HCT116 (cell line): ENCODE measurements around the gene MAP2K6. TPM values are rescaled to one million over a fixed set of nuclear protein-coding genes. Genes with fewer than 3 reads are reported as not detected.

Source experiments
- ATAC-seq: fragments of 200-7000 bp; cut with Tn5 transposase; 2 replicates; pipeline ENCODE4 v1.9.1; 2020; ENCODE audit warnings: mild to moderate bottlenecking, moderate library complexity
- BruUV-seq: library from RNA; stranded (reverse); fragments of 400-500 nt; replicated peaks from 2 replicates; lab custom pipeline; 2021; lab: Mats Ljungman, UMichigan
- CTCF ChIA-PET: fragments of 300-600 bp; sonication (Branson Sonifier 250); formaldehyde crosslinking; loops from one replicate; lab custom pipeline; 2021; ENCODE audit warnings: antibody characterized with exemption; lab: Charles Lee
- POLR2A ChIA-PET: fragments of 300-600, 350-600 bp; sonication (Branson Sonifier 250); formaldehyde crosslinking; loops from one replicate; lab custom pipeline; 2021; ENCODE audit warnings: antibody characterized with exemption; lab: Charles Lee
- RAD21 ChIA-PET, 2 experiments: fragments of 300-600 bp; sonication (Branson Sonifier 250); formaldehyde crosslinking; loops; one replicate each; lab custom pipeline; 2023; ENCODE audit warnings: low total read pairs in 2 of 2; ENCODE audit not compliant: uncharacterized antibody in 2 of 2, unreplicated experiment in 2 of 2, low non-redundant PET in 1 of 2; lab: Charles Lee
- DNase-seq: peaks from one replicate; pipeline ENCODE4 v3.0.0-alpha.2; 2010; ENCODE audit warnings: low read depth, low spot score
- H2AFZ ChIP-seq: fragments of 200-600 bp; shearing (Covaris generic), sonication (generic); 2 replicates; pipeline ENCODE4 v1.6.1; 2017; ENCODE audit warnings: low read depth, mixed run types, mixed read lengths, antibody characterized with exemption, low read length; ENCODE audit not compliant: poor library complexity, severe bottlenecking
- H3K27ac ChIP-seq: 2 replicates; pipeline ENCODE4 v1.5.1; 2012; ENCODE audit warnings: low read depth, low read length
- H3K27me3 ChIP-seq: fragments of 200-600 bp; sonication (generic); 2 replicates; pipeline ENCODE4 v1.6.1; 2016; ENCODE audit warnings: mixed run types, low read length, mixed read lengths; ENCODE audit not compliant: insufficient read depth
- H3K36me3 ChIP-seq, 2 experiments: fragments of 200-500 bp in 1 of 2; fragments of 200-600 bp in 1 of 2; sonication (Bioruptor generic) in 1 of 2; sonication (generic) in 1 of 2; 2 replicates each; pipeline versions ENCODE4 v1.5.1 to v1.6.1; 2014 to 2016; ENCODE audit warnings: low read length in 2 of 2, inconsistent platforms in 1 of 2, mixed read lengths in 1 of 2, mixed run types in 1 of 2; ENCODE audit not compliant: insufficient read depth in 2 of 2, control insufficient read depth in 1 of 2
- H3K4me1 ChIP-seq, 2 experiments: fragments of 200-600 bp in 1 of 2; sonication (generic) in 1 of 2; 2 replicates each; pipeline versions ENCODE4 v1.5.1 to v1.6.1; 2012 to 2017; ENCODE audit warnings: low read length in 2 of 2, inconsistent platforms in 1 of 2, mild to moderate bottlenecking in 1 of 2, mixed read lengths in 1 of 2, mixed run types in 1 of 2, moderate library complexity in 1 of 2; ENCODE audit not compliant: insufficient read depth in 2 of 2, control insufficient read depth in 1 of 2
- H3K4me2 ChIP-seq: fragments of 200-600 bp; sonication (generic); 2 replicates; pipeline ENCODE4 v1.6.1; 2017; ENCODE audit warnings: mixed run types, low read length, mixed read lengths
- H3K4me3 ChIP-seq, 2 experiments: fragments of 200-600 bp in 1 of 2; sonication (generic) in 1 of 2; replicated peaks in 1 of 2; 2 replicates each; pipeline ENCODE4 v1.5.1; 2011 to 2016; ENCODE audit warnings: low read length in 2 of 2, control low read depth in 1 of 2, low read depth in 1 of 2, mild to moderate bottlenecking in 1 of 2, mixed read lengths in 1 of 2, mixed run types in 1 of 2
- H3K79me2 ChIP-seq: fragments of 200-600 bp; sonication (generic); 2 replicates; pipeline ENCODE4 v1.6.1; 2017; ENCODE audit warnings: mild to moderate bottlenecking, mixed run types, low read length, moderate library complexity, mixed read lengths; ENCODE audit not compliant: insufficient read depth
- H3K9ac ChIP-seq: fragments of 200-600 bp; sonication (generic); 2 replicates; pipeline ENCODE4 v1.6.1; 2016; ENCODE audit warnings: low read length, mixed read lengths
- H3K9me2 ChIP-seq: fragments of 200-600 bp; sonication (generic), shearing (Covaris generic); 2 replicates; pipeline ENCODE4 v1.6.1; 2017; ENCODE audit warnings: mixed run types, mild to moderate bottlenecking, moderate library complexity; ENCODE audit not compliant: insufficient read depth
- H3K9me3 ChIP-seq, 2 experiments: fragments of 200-500 bp in 1 of 2; fragments of 200-600 bp in 1 of 2; sonication (Bioruptor generic) in 1 of 2; sonication (generic) in 1 of 2; 2 replicates each; pipeline ENCODE4 v1.6.1; 2014 to 2017; ENCODE audit warnings: low read length in 2 of 2, mixed read lengths in 2 of 2, inconsistent platforms in 1 of 2, low read depth in 1 of 2, mild to moderate bottlenecking in 1 of 2, mixed run types in 1 of 2, moderate library complexity in 1 of 2; ENCODE audit not compliant: control insufficient read depth in 1 of 2, insufficient read depth in 1 of 2
- H4K20me1 ChIP-seq: fragments of 200-600 bp; sonication (generic), shearing (Covaris generic); 2 replicates; pipeline ENCODE4 v1.6.1; 2017; ENCODE audit warnings: mixed run types, mild to moderate bottlenecking, moderate library complexity; ENCODE audit not compliant: insufficient read depth
- CBX3 ChIP-seq: IDR thresholded peaks from 2 replicates; pipeline ENCODE4 v1.6.1; 2012; ENCODE audit warnings: low read depth
- CEBPB ChIP-seq: IDR thresholded peaks from 2 replicates; pipeline ENCODE4 v1.6.1; 2012; ENCODE audit warnings: low read depth
- EZH2phosphoT487 ChIP-seq: fragments of 200-600 bp; IDR thresholded peaks from 2 replicates; pipeline ENCODE4 v1.6.1; 2018; ENCODE audit warnings: antibody characterized with exemption, borderline replicate concordance
- JUND ChIP-seq: IDR thresholded peaks from 2 replicates; pipeline ENCODE4 v1.6.1; 2012
- SIN3A ChIP-seq: IDR thresholded peaks from 2 replicates; pipeline ENCODE4 v1.6.1; 2012; ENCODE audit warnings: low read depth
- SP1 ChIP-seq: IDR thresholded peaks from 2 replicates; pipeline ENCODE4 v1.6.1; 2012; ENCODE audit warnings: low read depth
- SRF ChIP-seq: IDR thresholded peaks from 2 replicates; pipeline ENCODE4 v1.6.1; 2012; ENCODE audit warnings: low read depth
- TCF7L2 ChIP-seq: IDR thresholded peaks from 2 replicates; pipeline ENCODE4 v1.7.0; 2011; ENCODE audit warnings: borderline replicate concordance, inconsistent platforms; ENCODE audit not compliant: insufficient read depth, insufficient read length; ENCODE audit errors: extremely low read depth
- YY1 ChIP-seq: IDR thresholded peaks from 2 replicates; pipeline ENCODE4 v1.6.1; 2011; ENCODE audit warnings: low read length, low read depth, moderate library complexity, mild to moderate bottlenecking; ENCODE audit not compliant: insufficient replicate concordance; ENCODE audit errors: extremely low read depth
- intact Hi-C: fragments of 100-400 bp; cut with micrococcal nuclease; formaldehyde crosslinking; loops from 2 replicates; pipeline ENCODE4 v1.10.0; 2022
- total RNA-seq: library from RNA; stranded (reverse); gene quantifications from one replicate; pipeline ENCODE4 v1.2.1, GENCODE V29; 2021; ENCODE audit not compliant: unreplicated experiment
- TF ChIP-seq, protein P1 (sequence below): IDR thresholded peaks from 2 replicates; pipeline ENCODE4 v1.6.1; 2012; ENCODE audit warnings: low read depth
- TF ChIP-seq, protein P2 (sequence below), 3 experiments: fragments of 200-600 bp in 1 of 3; sonication (generic) in 1 of 3; IDR thresholded peaks in 2 of 3; conservative IDR thresholded peaks in 1 of 3; 2 replicates each; pipeline ENCODE4 v1.5.1; 2012 to 2017; ENCODE audit warnings: low read depth in 2 of 3, low read length in 2 of 3, antibody characterized with exemption in 1 of 3, borderline replicate concordance in 1 of 3, control low read depth in 1 of 3, mild to moderate bottlenecking in 1 of 3, mixed read lengths in 1 of 3, mixed run types in 1 of 3, moderate library complexity in 1 of 3; ENCODE audit not compliant: insufficient read depth in 1 of 3
- TF ChIP-seq, protein P3 (sequence below): IDR thresholded peaks from 2 replicates; pipeline ENCODE4 v1.6.1; 2012
- TF ChIP-seq, protein P4 (sequence below): IDR thresholded peaks from 2 replicates; pipeline ENCODE4 v1.6.1; 2011; ENCODE audit warnings: mild to moderate bottlenecking, low read length, moderate library complexity; ENCODE audit not compliant: insufficient replicate concordance; ENCODE audit errors: extremely low read depth

Gene MAP2K6
- total RNA-seq, 1 experiment from 2014 or later, result 0.22 TPM

DNA sequence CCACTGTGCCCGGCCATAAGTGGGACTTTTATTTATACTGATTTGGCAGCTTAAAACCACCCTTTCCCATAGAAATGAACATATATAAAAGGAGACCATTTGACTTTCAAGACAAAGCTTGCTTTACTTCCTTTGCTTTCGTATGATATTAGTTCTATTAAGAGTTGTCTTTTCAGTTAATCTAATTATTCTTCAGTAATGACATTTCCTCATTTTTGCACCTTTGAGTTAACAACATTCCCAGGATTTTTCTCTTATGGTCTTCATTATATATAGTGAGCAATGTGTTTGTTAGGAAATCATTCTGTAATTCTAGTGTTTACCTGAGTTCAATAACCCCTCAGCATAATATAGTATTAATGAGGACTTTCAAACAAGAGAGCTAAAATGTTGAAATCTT is 173.8 kb downstream of the MAP2K6 start (continued):
- TF ChIP-seq, protein P1, sequence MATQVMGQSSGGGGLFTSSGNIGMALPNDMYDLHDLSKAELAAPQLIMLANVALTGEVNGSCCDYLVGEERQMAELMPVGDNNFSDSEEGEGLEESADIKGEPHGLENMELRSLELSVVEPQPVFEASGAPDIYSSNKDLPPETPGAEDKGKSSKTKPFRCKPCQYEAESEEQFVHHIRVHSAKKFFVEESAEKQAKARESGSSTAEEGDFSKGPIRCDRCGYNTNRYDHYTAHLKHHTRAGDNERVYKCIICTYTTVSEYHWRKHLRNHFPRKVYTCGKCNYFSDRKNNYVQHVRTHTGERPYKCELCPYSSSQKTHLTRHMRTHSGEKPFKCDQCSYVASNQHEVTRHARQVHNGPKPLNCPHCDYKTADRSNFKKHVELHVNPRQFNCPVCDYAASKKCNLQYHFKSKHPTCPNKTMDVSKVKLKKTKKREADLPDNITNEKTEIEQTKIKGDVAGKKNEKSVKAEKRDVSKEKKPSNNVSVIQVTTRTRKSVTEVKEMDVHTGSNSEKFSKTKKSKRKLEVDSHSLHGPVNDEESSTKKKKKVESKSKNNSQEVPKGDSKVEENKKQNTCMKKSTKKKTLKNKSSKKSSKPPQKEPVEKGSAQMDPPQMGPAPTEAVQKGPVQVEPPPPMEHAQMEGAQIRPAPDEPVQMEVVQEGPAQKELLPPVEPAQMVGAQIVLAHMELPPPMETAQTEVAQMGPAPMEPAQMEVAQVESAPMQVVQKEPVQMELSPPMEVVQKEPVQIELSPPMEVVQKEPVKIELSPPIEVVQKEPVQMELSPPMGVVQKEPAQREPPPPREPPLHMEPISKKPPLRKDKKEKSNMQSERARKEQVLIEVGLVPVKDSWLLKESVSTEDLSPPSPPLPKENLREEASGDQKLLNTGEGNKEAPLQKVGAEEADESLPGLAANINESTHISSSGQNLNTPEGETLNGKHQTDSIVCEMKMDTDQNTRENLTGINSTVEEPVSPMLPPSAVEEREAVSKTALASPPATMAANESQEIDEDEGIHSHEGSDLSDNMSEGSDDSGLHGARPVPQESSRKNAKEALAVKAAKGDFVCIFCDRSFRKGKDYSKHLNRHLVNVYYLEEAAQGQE, result no peak
- TF ChIP-seq, protein P2, sequence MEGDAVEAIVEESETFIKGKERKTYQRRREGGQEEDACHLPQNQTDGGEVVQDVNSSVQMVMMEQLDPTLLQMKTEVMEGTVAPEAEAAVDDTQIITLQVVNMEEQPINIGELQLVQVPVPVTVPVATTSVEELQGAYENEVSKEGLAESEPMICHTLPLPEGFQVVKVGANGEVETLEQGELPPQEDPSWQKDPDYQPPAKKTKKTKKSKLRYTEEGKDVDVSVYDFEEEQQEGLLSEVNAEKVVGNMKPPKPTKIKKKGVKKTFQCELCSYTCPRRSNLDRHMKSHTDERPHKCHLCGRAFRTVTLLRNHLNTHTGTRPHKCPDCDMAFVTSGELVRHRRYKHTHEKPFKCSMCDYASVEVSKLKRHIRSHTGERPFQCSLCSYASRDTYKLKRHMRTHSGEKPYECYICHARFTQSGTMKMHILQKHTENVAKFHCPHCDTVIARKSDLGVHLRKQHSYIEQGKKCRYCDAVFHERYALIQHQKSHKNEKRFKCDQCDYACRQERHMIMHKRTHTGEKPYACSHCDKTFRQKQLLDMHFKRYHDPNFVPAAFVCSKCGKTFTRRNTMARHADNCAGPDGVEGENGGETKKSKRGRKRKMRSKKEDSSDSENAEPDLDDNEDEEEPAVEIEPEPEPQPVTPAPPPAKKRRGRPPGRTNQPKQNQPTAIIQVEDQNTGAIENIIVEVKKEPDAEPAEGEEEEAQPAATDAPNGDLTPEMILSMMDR (IDR thresholded peaks at IDR 0.05 in 2 of 3, conservative IDR thresholded peaks at IDR 0.05 in 1 of 3; ENCODE audit: borderline replicate concordance in 1 of 3, insufficient read depth in 1 of 3, low read depth in 2 of 3, low read length in 2 of 3), result no peak
- TF ChIP-seq, protein P3, sequence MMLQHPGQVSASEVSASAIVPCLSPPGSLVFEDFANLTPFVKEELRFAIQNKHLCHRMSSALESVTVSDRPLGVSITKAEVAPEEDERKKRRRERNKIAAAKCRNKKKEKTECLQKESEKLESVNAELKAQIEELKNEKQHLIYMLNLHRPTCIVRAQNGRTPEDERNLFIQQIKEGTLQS, result no peak
- TF ChIP-seq SIN3A (no peak), SP1 (no peak)

- no peaks in the 10 kb centered on the region for H3K79me2 ChIP-seq
- no peak overlapping the region for H3K9ac ChIP-seq
- ChIA-PET RAD21 (no interaction called here), POLR2A (no interaction called here), CTCF (no interaction called here)
- H3K36me3 ChIP-seq, result no peaks in the 10 kb centered on the region
- no TSS peak for BruUV-seq
- H3K9me3 ChIP-seq, result no peaks in the 10 kb centered on the region
- DNase-seq (no peak), ATAC-seq (no peak)
- H3K4me2 ChIP-seq, result no peak overlapping the region
- H3K4me3 ChIP-seq, result no peak overlapping the region
- no peaks in the 10 kb centered on the region for H3K9me2 ChIP-seq
- H3K4me1 ChIP-seq, result no peaks in the 10 kb centered on the region
- H4K20me1 ChIP-seq, result no peaks in the 10 kb centered on the region
- H3K27ac ChIP-seq, result no peak overlapping the region
- no peaks in the 10 kb centered on the region; the same call in 1 of the 2 replicates for H3K27me3 ChIP-seq
- no peak overlapping the region for H2AFZ ChIP-seq
- intact Hi-C loops, result no loop called here
- TF ChIP-seq, protein P1, result no peak
- TF ChIP-seq TCF7L2 (no peak), CBX3 (no peak), EZH2phosphoT487 (no peak), CEBPB (no peak), JUND (no peak), SRF (no peak), YY1 (no peak), SIN3A (no peak)
- TF ChIP-seq, protein P4, sequence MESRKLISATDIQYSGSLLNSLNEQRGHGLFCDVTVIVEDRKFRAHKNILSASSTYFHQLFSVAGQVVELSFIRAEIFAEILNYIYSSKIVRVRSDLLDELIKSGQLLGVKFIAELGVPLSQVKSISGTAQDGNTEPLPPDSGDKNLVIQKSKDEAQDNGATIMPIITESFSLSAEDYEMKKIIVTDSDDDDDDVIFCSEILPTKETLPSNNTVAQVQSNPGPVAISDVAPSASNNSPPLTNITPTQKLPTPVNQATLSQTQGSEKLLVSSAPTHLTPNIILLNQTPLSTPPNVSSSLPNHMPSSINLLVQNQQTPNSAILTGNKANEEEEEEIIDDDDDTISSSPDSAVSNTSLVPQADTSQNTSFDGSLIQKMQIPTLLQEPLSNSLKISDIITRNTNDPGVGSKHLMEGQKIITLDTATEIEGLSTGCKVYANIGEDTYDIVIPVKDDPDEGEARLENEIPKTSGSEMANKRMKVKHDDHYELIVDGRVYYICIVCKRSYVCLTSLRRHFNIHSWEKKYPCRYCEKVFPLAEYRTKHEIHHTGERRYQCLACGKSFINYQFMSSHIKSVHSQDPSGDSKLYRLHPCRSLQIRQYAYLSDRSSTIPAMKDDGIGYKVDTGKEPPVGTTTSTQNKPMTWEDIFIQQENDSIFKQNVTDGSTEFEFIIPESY, result no peak
These were observed 174.3 kb downstream of the MAP2K6 start for GRCh38 chr17:69588827-69589239.
